GM12878 (cell line): Measurements from ENCODE around the gene FAM114A2. TPM values are rescaled to one million over a fixed set of nuclear protein-coding genes. Genes with fewer than 3 reads are reported as not detected.

Source experiments
- ATAC-seq: fragments of 200-7000 bp; cut with Tn5 transposase; 3 replicates; pipeline ENCODE4 v1.9.1; 2020; ENCODE audit warnings: mild to moderate bottlenecking, moderate library complexity
- BruUV-seq: library from RNA; stranded (reverse); fragments of 400-500 nt; replicated peaks from 2 replicates; lab custom pipeline; 2021; lab: Mats Ljungman, UMichigan
- CTCF ChIA-PET: fragments of 300-600 bp; sonication (Branson Sonifier 250); formaldehyde crosslinking; extraction: SDS; loops from one replicate; lab custom pipeline; 2021; ENCODE audit warnings: inconsistent platforms; lab: Yijun Ruan, JAX
- POLR2A ChIA-PET: fragments of 350-600 bp; formaldehyde crosslinking; extraction: SDS; loops from one replicate; lab custom pipeline; 2021; ENCODE audit warnings: inconsistent platforms; lab: Charles Lee
- RAD21 ChIA-PET: fragments of 300-600 bp; sonication (Branson Sonifier 250); formaldehyde crosslinking; loops from one replicate; lab custom pipeline; 2023; ENCODE audit warnings: antibody characterized with exemption; ENCODE audit not compliant: unreplicated experiment; lab: Charles Lee
- SMC1A ChIA-PET: fragments of 300-600 bp; sonication (Branson Sonifier 250); formaldehyde crosslinking; loops from one replicate; lab custom pipeline; 2023; ENCODE audit not compliant: unreplicated experiment, uncharacterized antibody; lab: Charles Lee
- DNase-seq: peaks from one replicate; pipeline ENCODE4 v3.0.0-alpha.2; 2011; ENCODE audit warnings: low read depth, low spot score
- FAIRE-seq: peaks from 3 replicates; lab custom pipeline; 2011; peaks lifted over from hg19 to GRCh38; lab: Jason Lieb, UNC
- H2AFZ ChIP-seq: 2 replicates; pipeline ENCODE4 v1.6.0; 2011; ENCODE audit warnings: low read depth, low read length, control low read depth; ENCODE audit not compliant: control insufficient read depth
- H3K27ac ChIP-seq: 2 replicates; pipeline ENCODE4 v1.5.1; 2011; ENCODE audit warnings: control low read depth; ENCODE audit not compliant: control insufficient read depth, insufficient read depth
- H3K27me3 ChIP-seq, 2 experiments: replicated peaks in 1 of 2; 2 replicates each; pipeline versions ENCODE4 v1.6.0 to v1.6.1; 2011; ENCODE audit warnings: low read length in 1 of 2; ENCODE audit not compliant: control insufficient read depth in 2 of 2, insufficient read depth in 2 of 2
- H3K36me3 ChIP-seq, 2 experiments: 2 replicates each; pipeline ENCODE4 v1.5.1; 2011; ENCODE audit warnings: low read length in 1 of 2; ENCODE audit not compliant: control insufficient read depth in 2 of 2, insufficient read depth in 2 of 2
- H3K4me1 ChIP-seq: 2 replicates; pipeline ENCODE4 v1.6.1; 2011; ENCODE audit warnings: mild to moderate bottlenecking, low read length, moderate library complexity, mixed read lengths; ENCODE audit not compliant: control insufficient read depth, insufficient read depth
- H3K4me2 ChIP-seq: 2 replicates; pipeline ENCODE4 v1.6.0; 2011; ENCODE audit warnings: control low read depth; ENCODE audit not compliant: control insufficient read depth, insufficient read depth
- H3K4me3 ChIP-seq: fragments of 200-600 bp; sonication (generic); 2 replicates; pipeline ENCODE4 v1.5.1; 2016
- H3K79me2 ChIP-seq: 2 replicates; pipeline ENCODE4 v1.6.0; 2011; ENCODE audit warnings: low read length; ENCODE audit not compliant: control insufficient read depth, insufficient read depth
- H3K9ac ChIP-seq: 2 replicates; pipeline ENCODE4 v1.8.0; 2011; ENCODE audit warnings: low read length, control low read depth, mixed read lengths; ENCODE audit not compliant: control insufficient read depth, insufficient read depth
- H3K9me3 ChIP-seq: replicated peaks from 3 replicates; pipeline ENCODE4 v1.5.1; 2011; ENCODE audit warnings: mild to moderate bottlenecking, low read length; ENCODE audit not compliant: control insufficient read depth, insufficient read depth
- H4K20me1 ChIP-seq: 2 replicates; pipeline ENCODE4 v1.6.0; 2011; ENCODE audit not compliant: control insufficient read depth, insufficient read depth
- ATF2 ChIP-seq: IDR thresholded peaks from 2 replicates; pipeline ENCODE4 v1.6.1; 2012; ENCODE audit warnings: low read length, inconsistent platforms
- MYB ChIP-seq: fragments of 150-350 bp; IDR thresholded peaks from 2 replicates; pipeline ENCODE4 v1.6.1; 2014; ENCODE audit warnings: mild to moderate bottlenecking, low read depth, low read length, borderline replicate concordance
- NR2C2 ChIP-seq: IDR thresholded peaks from 2 replicates; pipeline ENCODE4 v1.6.1; 2011; ENCODE audit warnings: borderline replicate concordance, low read depth; ENCODE audit not compliant: control insufficient read depth, insufficient read length
- RELB ChIP-seq: fragments of 450-650 bp; IDR thresholded peaks from 2 replicates; pipeline ENCODE4 v1.6.1; 2017; ENCODE audit warnings: low read depth, mild to moderate bottlenecking, moderate library complexity
- RFX5 ChIP-seq: IDR thresholded peaks from 2 replicates; pipeline ENCODE4 v1.6.1; 2011; ENCODE audit warnings: low read depth, low read length, improper control_type of control experiment
- ZSCAN29 ChIP-seq: fragments of 450-650 bp; IDR thresholded peaks from 2 replicates; pipeline ENCODE4 v1.6.1; 2017; ENCODE audit warnings: mild to moderate bottlenecking, moderate library complexity
- WGBS: methylation state at CpG from one replicate; pipeline ENCODE4 v1.1.6; 2016; ENCODE audit warnings: low lambda C conversion rate; ENCODE audit not compliant: insufficient replicate concordance, insufficient coverage; ENCODE audit errors: missing lambda C conversion rate; 5-methylcytosine and 5-hydroxymethylcytosine counted together
- in situ Hi-C: fragments of 300-500 bp; cut with MboI; formaldehyde crosslinking; loops from 9 replicates; pipeline ENCODE4 v1.14.3; 2018; ENCODE audit warnings: mixed read lengths
- intact Hi-C: fragments of 100-400 bp; cut with micrococcal nuclease; formaldehyde crosslinking; loops from one replicate; pipeline ENCODE4 v1.14.2; 2022; ENCODE audit not compliant: unreplicated experiment
- polyA plus RNA-seq, 11 experiments: library from polyadenylated mRNA; depleted of rRNA in 4 of 11; unstranded in 6 of 11; stranded (reverse) in 5 of 11; fragments of >200 nt; fragmentation: Nextera tagmentation in 4 of 11; fragmentation: Illumina TruSeq in 1 of 11; extraction: Ambion mirVana in 4 of 11; extraction: Trizol in 1 of 11; gene quantifications; 1 replicate in 1 of 11; 2 replicates in 10 of 11; pipeline versions ENCODE4 v1.2.1 to v1.2.3, GENCODE V29; 2011 to 2016; ENCODE audit warnings: inconsistent platforms in 2 of 11, missing spikeins in 2 of 11, low read depth in 1 of 11
- total RNA-seq, 4 experiments: library from RNA; depleted of rRNA in 3 of 4; stranded (reverse); fragments of >200 nt in 3 of 4; fragmentation: Illumina TruSeq in 1 of 4; extraction: Trizol in 1 of 4; gene quantifications; 2 replicates each; pipeline versions ENCODE4 v1.2.1 to v1.2.3, GENCODE V29; 2013 to 2021

Gene FAM114A2
- total and polyA plus RNA-seq, 10 of the 15 experiments (the other 5 are each of a cell fraction or from before 2014, with no cell fraction given): 16.8 to 32.8 (median 24.3) TPM

DNA sequence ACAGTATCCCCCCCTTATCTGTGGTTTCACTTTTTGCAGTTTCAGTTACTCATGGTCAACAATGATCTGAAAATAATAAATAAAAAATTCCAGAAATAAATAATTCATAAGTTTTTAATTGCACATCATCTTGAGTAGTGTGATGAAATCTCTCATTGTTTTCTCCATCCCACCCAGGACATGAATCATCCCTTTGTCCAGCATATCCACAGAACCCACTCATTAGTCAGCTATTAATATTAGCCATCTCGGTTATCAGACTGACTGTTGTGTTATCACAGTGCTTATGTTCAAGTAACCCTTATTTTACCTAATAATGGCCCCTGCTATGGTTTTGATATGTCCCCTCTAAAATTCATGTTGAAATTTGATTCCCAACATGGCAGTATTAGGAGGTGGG lies 40.7 kb downstream of the FAM114A2 start:
- in situ Hi-C loops: no loop called here
- ChIA-PET RAD21 (no interaction called here), POLR2A (no interaction called here), SMC1A (no interaction called here), CTCF (interaction anchor here (0.9 kb wide), 1 partner anchor 74 kb away, joined by 3 read pairs; no protein-coding TSS in a partner anchor)
- Histone ChIP-seq H3K36me3 (peaks cover 0 to 4% of the 10 kb centered on the region in 2 experiments; a peak in 1 of 4 replicates), H3K4me1 (no peaks in the 10 kb centered on the region), H3K27ac (no peak overlapping the region), H3K79me2 (no peaks in the 10 kb centered on the region), H4K20me1 (no peaks in the 10 kb centered on the region), H3K9ac (no peak overlapping the region), H2AFZ (no peak overlapping the region), H3K9me3 (no peaks in the 10 kb centered on the region), H3K4me2 (no peak overlapping the region), H3K27me3 (no peaks in the 10 kb centered on the region), H3K4me3 (no peak overlapping the region)
- no peak for FAIRE-seq
- no peak for ATAC-seq
- TF ChIP-seq ATF2 (no peak), MYB (no peak), ZSCAN29 (no peak), RFX5 (no peak), RELB (no peak), NR2C2 (no peak)
- 96% methylated on average over 1 of the region's 1 CpG for WGBS
- no peak for DNase-seq
- intact Hi-C loops: no loop called here
- BruUV-seq: no TSS peak
